ENCODE measurements around the gene RALY. TPM values are rescaled to one million over a fixed set of nuclear protein-coding genes. Genes with fewer than 3 reads are reported as not detected.

The RALY gene
- total RNA-seq, 1 experiment from 2014 or later, result 219 TPM

DNA sequence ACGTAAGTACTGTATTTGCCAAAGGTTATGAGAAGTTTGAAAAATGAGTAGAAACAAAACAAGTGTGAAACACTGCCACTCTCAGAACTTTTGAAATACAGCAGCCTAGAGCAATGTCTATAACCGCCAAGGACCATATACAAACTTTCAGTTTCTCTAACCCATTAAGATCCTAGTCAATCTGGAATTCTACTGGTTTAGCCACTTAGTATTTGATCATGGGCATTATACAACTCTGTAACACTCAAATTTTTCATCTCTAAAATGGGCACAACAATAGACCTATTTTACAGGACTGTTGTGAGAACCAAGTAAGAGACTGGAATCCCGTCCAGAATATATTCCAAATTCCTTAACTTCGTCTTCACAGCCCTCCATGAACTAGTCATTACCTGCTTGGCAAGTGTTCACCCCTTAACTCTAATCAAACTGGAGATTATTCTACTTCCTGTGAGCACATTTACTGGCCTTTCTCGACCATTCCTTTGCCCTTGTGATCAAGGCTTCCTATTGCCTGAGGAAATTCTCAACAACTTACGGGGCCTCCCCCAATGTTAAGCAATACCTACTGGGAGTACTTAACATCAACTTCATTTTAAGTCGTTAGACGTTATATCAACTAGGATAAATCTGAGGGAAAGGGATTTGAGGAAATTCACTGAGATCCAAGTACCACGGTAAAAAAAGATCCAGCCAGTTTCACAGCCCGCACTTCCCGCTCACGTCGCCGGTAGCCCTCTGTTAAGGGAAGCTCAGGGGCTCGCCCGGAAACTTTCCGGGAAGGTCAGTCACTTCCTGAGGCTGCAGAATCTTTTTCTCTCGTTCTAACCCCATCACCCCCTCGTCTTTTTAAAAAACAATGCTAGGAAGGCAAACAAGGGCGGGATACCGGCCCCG, 117.3 kb downstream of the RALY start:
- Histone ChIP-seq H3K9me3 (ENCODE audit: insufficient read depth, low read depth) (no peaks in the 10 kb centered on the region), H4K20me1 (ENCODE audit: insufficient read depth) (peaks cover 49% of the 10 kb centered on the region), H3K79me2 (ENCODE audit: low read depth) (peaks cover 60% of the 10 kb centered on the region), H3F3A (ENCODE audit: insufficient read depth, low read depth) (peaks cover 15% of the 10 kb centered on the region), H3K4me1 (replicated peaks; ENCODE audit: insufficient read depth) (peaks cover 27% of the 10 kb centered on the region), H3K4me3 (peak overlapping the region; percentile 78), H2AFZ (no peak overlapping the region; the same call in 1 of the 2 replicates), H3K27ac (peak overlapping the region; percentile 92), H3K27me3 (ENCODE audit: insufficient read depth, low read depth) (no peaks in the 10 kb centered on the region), H3K4me2 (peak overlapping the region; percentile 93), H3K9me2 (ENCODE audit: insufficient read depth) (no peaks in the 10 kb centered on the region), H3K36me3 (ENCODE audit: low read depth) (peaks cover 38% of the 10 kb centered on the region)
- ChIA-PET POLR2A (ENCODE audit: unreplicated experiment) (interaction anchor here (0.7 kb wide), 1 partner anchor 21 kb away, joined by 6 read pairs; no protein-coding TSS in a partner anchor), CTCF (no interaction called here)
- intact Hi-C loops (cut with micrococcal nuclease; ENCODE audit: unreplicated experiment), result loop anchor here (5.0 kb wide), 2 partner anchors 324 to 379 kb away; partner anchors contain the start of gene ZNF341
- no peak for TF ChIP-seq EZH2 (IDR thresholded peaks at IDR 0.05; ENCODE audit: low read depth)
- TF ChIP-seq, protein P1, sequence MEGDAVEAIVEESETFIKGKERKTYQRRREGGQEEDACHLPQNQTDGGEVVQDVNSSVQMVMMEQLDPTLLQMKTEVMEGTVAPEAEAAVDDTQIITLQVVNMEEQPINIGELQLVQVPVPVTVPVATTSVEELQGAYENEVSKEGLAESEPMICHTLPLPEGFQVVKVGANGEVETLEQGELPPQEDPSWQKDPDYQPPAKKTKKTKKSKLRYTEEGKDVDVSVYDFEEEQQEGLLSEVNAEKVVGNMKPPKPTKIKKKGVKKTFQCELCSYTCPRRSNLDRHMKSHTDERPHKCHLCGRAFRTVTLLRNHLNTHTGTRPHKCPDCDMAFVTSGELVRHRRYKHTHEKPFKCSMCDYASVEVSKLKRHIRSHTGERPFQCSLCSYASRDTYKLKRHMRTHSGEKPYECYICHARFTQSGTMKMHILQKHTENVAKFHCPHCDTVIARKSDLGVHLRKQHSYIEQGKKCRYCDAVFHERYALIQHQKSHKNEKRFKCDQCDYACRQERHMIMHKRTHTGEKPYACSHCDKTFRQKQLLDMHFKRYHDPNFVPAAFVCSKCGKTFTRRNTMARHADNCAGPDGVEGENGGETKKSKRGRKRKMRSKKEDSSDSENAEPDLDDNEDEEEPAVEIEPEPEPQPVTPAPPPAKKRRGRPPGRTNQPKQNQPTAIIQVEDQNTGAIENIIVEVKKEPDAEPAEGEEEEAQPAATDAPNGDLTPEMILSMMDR (conservative IDR thresholded peaks at IDR 0.05), result peak; percentile 22; the same call in 1 of the 2 replicates
- peak in 1 of 2 experiments; percentile 60 for DNase-seq
- no TSS peak for BruUV-seq (replicated peaks)

DNA sequence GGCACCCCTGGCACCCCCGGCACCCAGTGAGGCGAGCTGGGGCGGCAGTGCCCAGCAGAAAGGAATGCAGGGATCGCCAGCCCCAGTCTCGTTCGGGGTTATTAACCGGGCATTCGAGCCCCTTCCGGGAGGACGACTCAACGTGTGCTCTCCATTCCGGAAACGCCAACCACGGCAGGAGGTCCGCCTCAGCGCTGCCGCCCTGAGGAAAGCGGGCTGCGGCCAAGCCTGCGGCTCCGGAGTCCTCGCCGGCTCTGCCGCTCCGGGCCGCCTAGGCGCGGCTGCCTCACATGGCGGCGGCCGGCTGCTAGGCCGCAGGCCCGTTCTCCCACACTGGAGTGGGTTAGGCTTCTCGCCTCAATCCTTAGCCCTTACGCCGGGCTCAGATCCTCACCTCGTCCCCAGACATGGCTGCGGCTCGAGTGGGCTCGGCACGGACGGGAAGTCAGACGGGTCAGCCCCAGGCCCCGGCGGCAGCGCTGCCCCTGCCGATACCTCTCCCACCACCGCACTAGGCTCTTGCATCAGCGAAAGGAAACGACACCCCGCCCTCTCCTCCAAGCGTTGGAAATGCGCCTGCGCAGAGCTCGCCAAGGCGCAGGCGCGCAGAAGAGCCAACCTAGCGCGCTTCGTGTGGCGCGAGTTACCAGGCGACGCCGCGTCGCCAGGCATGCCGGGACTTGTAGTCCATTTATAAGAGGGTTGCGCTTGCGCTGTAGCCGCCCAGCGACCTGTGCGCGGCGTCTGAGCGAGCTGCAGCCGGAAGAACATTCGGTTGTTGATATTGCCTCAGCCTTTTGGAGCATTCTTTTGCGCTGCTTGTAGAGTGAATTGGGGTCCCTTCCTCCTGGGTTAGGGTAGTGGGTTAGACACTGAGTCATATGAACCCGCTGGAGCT, 118.2 kb downstream of the RALY start, which contains the start of gene EIF2S2:
Gene EIF2S2, minus strand, starts transcription at position 542 of the 898 bp plus-strand sequence. Its CDS starts 133 bp downstream, at position 409.
- BruUV-seq (replicated peaks), result TSS peak; percentile 42
- Histone ChIP-seq H3K9me3 (ENCODE audit: insufficient read depth, low read depth) (no peaks in the 10 kb centered on the region), H3K4me2 (peak within 1 kb of the TSS; percentile 93), H3K4me3 (peak within 1 kb of the TSS; percentile 78), H3F3A (ENCODE audit: insufficient read depth, low read depth) (peaks cover 11% of the 10 kb centered on the region), H3K79me2 (ENCODE audit: low read depth) (peaks cover 51% of the 10 kb centered on the region), H3K36me3 (ENCODE audit: low read depth) (peaks cover 36% of the 10 kb centered on the region), H3K27ac (peak within 1 kb of the TSS; percentile 92), H4K20me1 (ENCODE audit: insufficient read depth) (peaks cover 40% of the 10 kb centered on the region), H3K4me1 (replicated peaks; ENCODE audit: insufficient read depth) (peaks cover 27% of the 10 kb centered on the region), H3K27me3 (ENCODE audit: insufficient read depth, low read depth) (no peaks in the 10 kb centered on the region), H3K9me2 (ENCODE audit: insufficient read depth) (no peaks in the 10 kb centered on the region), H2AFZ (peak within 1 kb of the TSS; percentile 89)
- intact Hi-C loops (cut with micrococcal nuclease; ENCODE audit: unreplicated experiment), result loop anchor here (5.0 kb wide), 2 partner anchors 325 to 380 kb away; partner anchors contain the start of gene ZNF341
- CTCF ChIA-PET, result interaction anchor here (0.5 to 0.9 kb wide), 6 partner anchors 42 to 1322 kb away, joined by 3 to 34 read pairs (median 7); no protein-coding TSS in a partner anchor
- peak; percentile 96 to 98 for DNase-seq
- TF ChIP-seq, protein P1 (conservative IDR thresholded peaks at IDR 0.05), result no peak
- POLR2A ChIA-PET (ENCODE audit: unreplicated experiment), result interaction anchor here (0.5 to 1.5 kb wide), 25 partner anchors 18 to 1753 kb away, joined by 3 to 19 read pairs (median 4); partner anchors contain the start of gene CBFA2T2
